HepG2 (cell line): Measurements from ENCODE around the gene ANKS1B. TPM values are rescaled to one million over a fixed set of nuclear protein-coding genes. Genes with fewer than 3 reads are reported as not detected.

Experiments
- SMARCC2 ChIP-seq: fragments of 450-650 bp; IDR thresholded peaks from 2 replicates; pipeline ENCODE4 v1.6.1; 2017; ENCODE audit warnings: antibody characterized with exemption, mild to moderate bottlenecking
- polyA plus RNA-seq, 8 experiments: library from polyadenylated mRNA; depleted of rRNA in 3 of 8; stranded (reverse) in 7 of 8; unstranded in 1 of 8; fragments of >200 nt; fragmentation: Illumina TruSeq in 4 of 8; extraction: Trizol in 4 of 8; gene quantifications; 2 replicates each; pipeline versions ENCODE4 v1.2.1 to v1.2.3, GENCODE V29; 2011 to 2016; ENCODE audit warnings: low read depth in 4 of 8, missing spikeins in 1 of 8, mixed read lengths in 1 of 8; ENCODE audit not compliant: insufficient read depth in 1 of 8
- small RNA-seq, 3 experiments: library from RNA; depleted of rRNA; stranded (forward); fragments of <200 nt; gene quantifications; one replicate each; pipeline ENCODE3, GENCODE V24; 2012; ENCODE audit warnings: low read depth in 2 of 3, low replicate concordance in 1 of 3; ENCODE audit not compliant: insufficient read length in 3 of 3, insufficient read depth in 2 of 3
- total RNA-seq, 5 experiments: library from RNA; depleted of rRNA; stranded (reverse); fragments of >200 nt; fragmentation: Illumina TruSeq; extraction: Trizol; gene quantifications; 2 replicates each; pipeline ENCODE4 v1.2.3, GENCODE V29; 2016; ENCODE audit warnings: low read depth in 1 of 5

Gene ANKS1B
- total and polyA plus RNA-seq, 2 of the 13 experiments (the other 11 are each of a cell fraction or from before 2014, with no cell fraction given): 0.15 TPM; not detected in 1

DNA sequence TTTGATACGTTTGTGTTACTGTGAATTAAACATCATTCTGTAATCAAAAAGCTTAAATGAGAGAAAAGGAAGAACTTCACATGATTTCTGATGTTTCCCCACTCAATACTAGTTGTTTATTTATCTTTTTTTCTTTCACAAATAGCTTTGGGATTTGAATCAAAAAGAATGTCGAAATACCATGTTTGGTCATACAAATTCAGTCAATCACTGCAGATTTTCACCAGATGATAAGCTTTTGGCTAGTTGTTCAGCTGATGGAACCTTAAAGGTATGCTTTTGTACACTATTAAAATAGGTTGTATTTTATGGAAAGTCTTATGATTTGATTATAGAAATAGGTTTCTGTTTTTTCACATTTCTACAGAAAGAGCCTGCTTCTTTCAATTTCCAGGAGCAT is 1298.1 kb downstream of the ANKS1B start (continued):
- TF ChIP-seq SMARCC2: no peak

Small RNA genes lying within 50 kb of the gene (small RNA-seq; reads per million reads assigned to genes)
- gene RNA5SP366: 0 reads per million in 3 experiments

Other genes starting within 250 kb of the ANKS1B start
- gene BLTP3B, start 157.9 kb upstream of the ANKS1B start, total RNA-seq (2016; rRNA removed; fragmentation: Illumina TruSeq; extraction: Trizol): 24.4 and 35.3 TPM in 2 replicates
- gene BLTP3B, start 157.9 kb upstream of the ANKS1B start, polyA plus RNA-seq (2011; rRNA removed): 10.8 and 15.6 TPM in 2 replicates
- 22.4 and 37.8 TPM in 2 replicates for gene ACTR6, start 215.9 kb upstream of the ANKS1B start, total RNA-seq (2016; rRNA removed; fragmentation: Illumina TruSeq; extraction: Trizol)
- 7.6 and 12.9 TPM in 2 replicates for gene ACTR6, start 215.9 kb upstream of the ANKS1B start, polyA plus RNA-seq (2011; rRNA removed)